NK-92 (cell line): ENCODE results near the gene CPSF4L.

Experiments
- DNase-seq: peaks from one replicate; lab custom pipeline; 2025; ENCODE audit not compliant: unreplicated experiment; lab: John Stamatoyannopoulos, UW

CPSF4L gene

GRCh38 chr17:73205459-73205961, 56.2 kb downstream of the CPSF4L start:
- DNase-seq: no peak

DNA sequence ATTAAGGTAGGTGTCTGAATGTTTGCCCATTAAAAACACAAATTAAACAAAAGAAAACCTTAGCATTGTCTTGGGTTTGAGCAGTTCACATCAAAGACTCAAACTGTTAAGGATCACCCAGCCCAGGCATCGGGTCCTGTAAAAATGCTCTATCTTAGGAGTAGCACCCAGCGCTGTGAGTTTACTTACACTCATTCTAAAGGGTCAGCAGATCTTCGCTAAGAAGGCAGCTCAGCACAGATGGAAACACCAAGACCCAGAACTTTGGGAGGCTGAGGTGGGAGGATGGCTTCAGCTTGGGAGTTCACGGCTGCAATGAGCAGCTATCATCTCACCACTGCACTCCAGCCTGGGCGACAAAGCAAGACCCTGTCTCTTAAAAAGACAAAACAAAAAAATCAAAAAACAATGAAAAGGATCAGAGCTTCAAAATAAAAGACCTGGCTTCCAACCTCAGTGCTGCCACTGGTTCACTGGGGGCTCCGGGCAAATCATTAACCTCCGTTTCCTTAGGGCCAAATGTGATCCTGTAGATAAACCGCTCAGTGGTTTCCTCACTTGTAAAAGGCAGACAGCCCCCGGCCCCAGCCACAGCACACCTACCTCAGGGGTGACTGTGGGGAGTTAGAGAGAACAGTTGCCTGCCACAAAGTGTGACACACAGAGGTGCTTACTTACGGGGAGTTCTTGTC, 57.7 kb downstream of the CPSF4L start:
- no peak for DNase-seq

DNA sequence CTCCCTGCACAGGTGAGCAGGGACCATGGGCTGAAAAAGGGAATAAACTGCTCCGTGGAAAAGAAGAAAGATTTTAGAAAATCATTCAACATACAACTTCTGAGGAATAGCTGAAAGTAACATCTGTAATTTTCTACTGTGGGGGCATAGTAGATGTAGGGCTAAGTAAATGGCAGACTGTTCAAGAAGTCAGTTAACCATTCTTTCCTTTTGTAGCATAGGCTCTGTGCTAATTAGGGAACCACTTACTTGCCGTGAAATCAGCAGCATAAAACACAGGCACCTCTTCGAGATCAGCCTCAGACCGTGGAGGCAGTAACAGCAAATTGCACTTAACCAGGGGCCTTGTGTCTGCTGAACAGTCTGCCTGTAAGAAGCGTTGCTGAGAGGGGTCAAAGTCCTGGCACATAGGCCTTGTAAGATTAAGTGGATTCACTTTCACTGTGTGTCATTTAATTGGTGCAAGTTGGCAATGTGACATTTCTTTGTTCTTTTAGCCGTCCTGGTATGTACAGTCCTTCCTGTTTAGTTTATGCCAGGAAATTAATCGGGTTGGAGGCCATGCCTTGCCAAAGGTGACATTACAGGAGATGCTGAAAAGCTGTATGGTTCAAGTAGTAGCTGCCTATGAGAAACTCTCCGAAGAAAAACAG, 58.4 kb downstream of the CPSF4L start:
- no peak for DNase-seq

DNA sequence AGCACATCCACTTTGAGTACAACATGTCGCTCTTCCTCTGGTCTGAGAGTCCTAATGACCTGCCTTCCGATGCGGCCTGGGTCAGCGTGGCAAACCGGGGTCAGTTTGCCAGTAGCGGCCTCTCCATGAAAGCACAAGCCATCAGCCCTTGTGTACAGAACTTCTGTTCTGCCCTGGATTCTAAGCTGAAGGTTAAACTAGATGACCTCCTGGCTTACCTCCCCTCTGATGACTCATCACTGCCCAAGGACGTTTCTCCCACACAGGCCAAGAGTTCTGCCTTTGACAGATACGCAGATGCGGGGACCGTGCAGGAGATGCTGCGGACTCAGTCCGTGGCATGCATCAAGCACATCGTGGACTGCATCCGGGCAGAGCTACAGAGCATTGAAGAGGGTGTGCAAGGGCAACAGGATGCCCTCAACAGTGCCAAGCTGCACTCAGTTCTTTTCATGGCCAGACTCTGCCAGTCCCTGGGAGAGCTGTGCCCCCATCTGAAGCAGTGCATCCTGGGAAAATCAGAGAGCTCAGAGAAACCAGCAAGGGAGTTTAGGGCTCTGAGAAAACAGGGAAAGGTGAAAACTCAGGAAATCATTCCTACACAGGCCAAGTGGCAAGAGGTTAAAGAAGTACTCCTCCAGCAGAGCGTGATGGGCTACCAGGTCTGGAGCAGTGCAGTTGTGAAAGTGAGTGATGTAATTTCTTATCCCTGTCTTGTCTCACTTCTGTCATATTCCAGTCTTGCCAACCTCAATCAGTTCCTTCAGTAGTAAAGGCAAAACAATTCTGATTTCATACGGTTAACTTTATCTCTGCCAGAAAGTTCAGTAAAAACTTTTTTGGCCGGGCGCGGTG, 60.2 kb downstream of the CPSF4L start:
- no peak for DNase-seq

- no peak for DNase-seq
Measured at GRCh38 chr17:73200476-73200875, 61.2 kb downstream of the CPSF4L start.

DNA sequence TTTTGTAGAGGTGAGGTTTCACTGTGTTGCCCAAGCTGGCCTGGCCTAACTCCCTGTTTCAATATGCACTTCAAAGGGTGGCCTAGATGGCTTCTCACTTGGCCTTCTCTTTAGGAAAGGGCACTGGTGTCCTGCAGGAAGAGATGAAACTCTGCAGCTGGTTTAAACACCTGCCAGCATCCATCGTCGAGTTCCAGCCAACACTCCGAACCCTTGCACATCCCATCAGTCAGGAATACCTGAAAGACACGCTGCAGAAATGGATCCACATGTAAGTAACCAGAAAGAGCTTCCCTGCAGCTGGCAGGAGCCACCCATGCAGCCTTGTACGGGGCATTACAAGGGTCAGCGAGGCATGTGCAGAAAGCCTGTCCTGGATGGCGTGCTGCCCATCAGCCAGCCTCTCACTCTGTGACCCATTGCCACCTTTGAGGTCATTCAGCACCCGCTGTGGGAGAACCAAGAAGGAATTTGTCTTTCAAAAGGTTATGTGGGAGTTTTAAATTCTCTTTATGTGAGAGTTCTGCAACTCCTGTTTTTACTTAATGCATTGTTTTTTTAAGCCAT, 61.8 kb downstream of the CPSF4L start:
- no peak for DNase-seq

DNA sequence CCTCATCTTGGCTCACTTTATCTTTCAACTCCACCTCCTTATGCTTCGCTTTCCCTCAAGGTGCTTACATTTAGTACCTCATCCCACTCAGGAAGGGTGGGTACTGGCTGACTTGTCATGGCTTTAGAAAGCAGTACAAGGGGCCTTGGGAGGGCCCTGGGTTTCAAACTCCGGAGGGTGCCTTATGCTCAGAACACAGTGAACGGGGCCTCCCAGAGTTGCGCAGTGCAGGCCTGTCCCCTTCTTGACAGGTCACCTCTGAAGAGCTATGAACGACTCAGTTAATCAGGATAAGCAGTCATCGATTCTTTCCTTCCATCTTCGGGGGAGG, 62.8 kb downstream of the CPSF4L start:
- no peak for DNase-seq
